H1 (cell line): ENCODE data around the gene LTC4S. TPM values are rescaled to one million over a fixed set of nuclear protein-coding genes. Genes with fewer than 3 reads are reported as not detected.

Source experiments
- CTCF ChIA-PET: fragments of 300-600 bp; sonication (Branson Sonifier 250); formaldehyde crosslinking; loops from one replicate; lab custom pipeline; 2021; ENCODE audit not compliant: partially characterized antibody; lab: Charles Lee
- POLR2A ChIA-PET: fragments of 300-600 bp; sonication (Branson Sonifier 250); formaldehyde crosslinking; loops from one replicate; lab custom pipeline; 2021; ENCODE audit warnings: inconsistent platforms; ENCODE audit not compliant: partially characterized antibody; lab: Charles Lee
- DNase-seq, 2 experiments: peaks; one replicate each; pipeline versions ENCODE4 v3.0.0 to v3.0.0-alpha.2; 2010 to 2022; ENCODE audit warnings: low spot score in 2 of 2, low read depth in 1 of 2, mixed read lengths in 1 of 2
- FAIRE-seq: peaks from 2 replicates; lab custom pipeline; 2011; peaks lifted over from hg19 to GRCh38; lab: Jason Lieb, UNC
- H2AFZ ChIP-seq: 2 replicates; pipeline ENCODE4 v1.8.1; 2012; ENCODE audit warnings: low read length, inconsistent platforms
- H2AK5ac ChIP-seq: 2 replicates; pipeline ENCODE4 v1.6.1; 2013; ENCODE audit warnings: low read depth, low read length
- H2BK120ac ChIP-seq: replicated peaks from 2 replicates; pipeline ENCODE3; 2013; ENCODE audit warnings: low read depth, low read length, inconsistent platforms
- H2BK12ac ChIP-seq: 2 replicates; pipeline ENCODE4 v1.6.1; 2013; ENCODE audit warnings: low read depth, low read length
- H2BK15ac ChIP-seq: 2 replicates; pipeline ENCODE4 v1.6.1; 2013; ENCODE audit warnings: low read length
- H2BK20ac ChIP-seq: 2 replicates; pipeline ENCODE4 v1.6.1; 2013; ENCODE audit warnings: low read length
- H2BK5ac ChIP-seq: 2 replicates; pipeline ENCODE4 v1.6.1; 2013; ENCODE audit warnings: low read depth, low read length
- H3K14ac ChIP-seq: 2 replicates; pipeline ENCODE4 v1.6.1; 2013; ENCODE audit warnings: inconsistent platforms; ENCODE audit not compliant: insufficient read length
- H3K18ac ChIP-seq: 2 replicates; pipeline ENCODE4 v1.6.1; 2013; ENCODE audit warnings: low read length; ENCODE audit errors: extremely low read depth
- H3K23ac ChIP-seq: 2 replicates; pipeline ENCODE4 v1.6.1; 2013; ENCODE audit warnings: inconsistent platforms; ENCODE audit not compliant: insufficient read length
- H3K23me2 ChIP-seq: 2 replicates; pipeline ENCODE4 v1.6.1; 2013; ENCODE audit warnings: low read depth, low read length
- H3K27ac ChIP-seq: 2 replicates; pipeline ENCODE4 v1.6.1; 2011; ENCODE audit warnings: low read depth, low read length, inconsistent platforms
- H3K27me3 ChIP-seq, 4 experiments: replicated peaks in 1 of 4; 1 replicate in 1 of 4; 2 replicates in 3 of 4; pipeline versions ENCODE4 v1.6.1 to v1.8.1; 2011 to 2013; ENCODE audit warnings: low read length in 3 of 4, mild to moderate bottlenecking in 3 of 4, inconsistent platforms in 2 of 4, mixed read lengths in 2 of 4, moderate library complexity in 1 of 4; ENCODE audit not compliant: control insufficient read depth in 3 of 4, insufficient read depth in 3 of 4; ENCODE audit errors: extremely low read depth in 1 of 4
- H3K36me3 ChIP-seq, 4 experiments: 2 replicates each; pipeline versions ENCODE4 v1.6.1 to v1.8.1; 2011 to 2013; ENCODE audit warnings: mild to moderate bottlenecking in 4 of 4, low read length in 3 of 4, moderate library complexity in 2 of 4, control low read depth in 1 of 4, inconsistent platforms in 1 of 4; ENCODE audit not compliant: insufficient read depth in 4 of 4, control insufficient read depth in 2 of 4
- H3K4ac ChIP-seq: replicated peaks from 2 replicates; pipeline ENCODE3; 2013; ENCODE audit warnings: low read length, low read depth, mixed read lengths, inconsistent platforms; ENCODE audit not compliant: insufficient read length
- H3K4me1 ChIP-seq, 4 experiments: replicated peaks in 1 of 4; 1 replicate in 1 of 4; 2 replicates in 3 of 4; pipeline versions ENCODE4 v1.6.1 to v1.8.1; 2011 to 2013; ENCODE audit warnings: low read length in 3 of 4, inconsistent platforms in 2 of 4, mixed read lengths in 1 of 4; ENCODE audit not compliant: insufficient read depth in 4 of 4, control insufficient read depth in 3 of 4
- H3K4me2 ChIP-seq, 2 experiments: 2 replicates each; pipeline versions ENCODE4 v1.6.1 to v1.8.1; 2011 to 2013; ENCODE audit warnings: low read depth in 2 of 2, low read length in 2 of 2, control low read depth in 1 of 2, inconsistent platforms in 1 of 2, mild to moderate bottlenecking in 1 of 2; ENCODE audit not compliant: insufficient read depth in 1 of 2
- H3K4me3 ChIP-seq, 4 experiments: fragments of 200-600, 300-600 bp in 1 of 4; sonication (generic), shearing (Covaris generic), sonication (Bioruptor Twin) in 1 of 4; 2 replicates each; pipeline versions ENCODE4 v1.5.1 to v1.8.1; 2011 to 2016; ENCODE audit warnings: low read length in 4 of 4, low read depth in 3 of 4, control low read depth in 2 of 4, inconsistent platforms in 2 of 4, mild to moderate bottlenecking in 2 of 4, mixed read lengths in 1 of 4, moderate library complexity in 1 of 4; ENCODE audit not compliant: insufficient read depth in 2 of 4; ENCODE audit errors: extremely low read depth in 1 of 4
- H3K56ac ChIP-seq: replicated peaks from 2 replicates; pipeline ENCODE3; 2013; ENCODE audit warnings: low read depth, mild to moderate bottlenecking, mixed read lengths, low read length, inconsistent platforms; ENCODE audit not compliant: insufficient read length
- H3K79me1 ChIP-seq: 2 replicates; pipeline ENCODE4 v1.6.1; 2013; ENCODE audit warnings: low read depth, low read length, control low read depth
- H3K79me2 ChIP-seq, 2 experiments: 2 replicates each; pipeline versions ENCODE4 v1.6.1 to v1.8.1; 2012 to 2013; ENCODE audit warnings: low read length in 2 of 2, mild to moderate bottlenecking in 2 of 2, inconsistent platforms in 1 of 2; ENCODE audit not compliant: insufficient read depth in 2 of 2, control insufficient read depth in 1 of 2
- H3K9ac ChIP-seq, 4 experiments: replicated peaks in 1 of 4; 1 replicate in 1 of 4; 2 replicates in 3 of 4; pipeline versions ENCODE4 v1.6.1 to v1.8.1; 2011 to 2013; ENCODE audit warnings: low read depth in 3 of 4, low read length in 3 of 4, control low read depth in 2 of 4, mild to moderate bottlenecking in 2 of 4, moderate library complexity in 2 of 4, inconsistent platforms in 1 of 4; ENCODE audit errors: extremely low read depth in 1 of 4
- H3K9me3 ChIP-seq, 2 experiments: 2 replicates each; pipeline versions ENCODE4 v1.6.1 to v1.8.1; 2012 to 2013; ENCODE audit warnings: mild to moderate bottlenecking in 2 of 2, moderate library complexity in 2 of 2, control low read depth in 1 of 2, inconsistent platforms in 1 of 2, low read depth in 1 of 2, low read length in 1 of 2, mixed read lengths in 1 of 2; ENCODE audit not compliant: insufficient read depth in 2 of 2
- H4K20me1 ChIP-seq, 2 experiments: replicated peaks in 1 of 2; 2 replicates each; pipeline versions ENCODE3 to v1.8.1; 2011 to 2013; ENCODE audit warnings: inconsistent platforms in 2 of 2, low read length in 2 of 2, mild to moderate bottlenecking in 1 of 2; ENCODE audit not compliant: insufficient read depth in 2 of 2, control insufficient read depth in 1 of 2
- H4K5ac ChIP-seq: 2 replicates; pipeline ENCODE4 v1.6.1; 2013; ENCODE audit warnings: low read length, low read depth, mixed read lengths, inconsistent platforms; ENCODE audit not compliant: insufficient read length
- H4K8ac ChIP-seq: 2 replicates; pipeline ENCODE4 v1.8.0; 2013; ENCODE audit warnings: mild to moderate bottlenecking, moderate library complexity, low read length, inconsistent platforms; ENCODE audit not compliant: insufficient read depth; ENCODE audit errors: extremely low read depth
- H4K91ac ChIP-seq: replicated peaks from 2 replicates; pipeline ENCODE3; 2013; ENCODE audit warnings: low read length, mixed read lengths, inconsistent platforms; ENCODE audit not compliant: insufficient read length
- ASH2L ChIP-seq: fragments of 200-600, 300-600 bp; sonication (generic); IDR thresholded peaks from one replicate; pipeline ENCODE4 v1.7.1; 2017; ENCODE audit warnings: low read length
- CREB1 ChIP-seq: IDR thresholded peaks from 2 replicates; pipeline ENCODE4 v1.6.1; 2012; ENCODE audit warnings: inconsistent platforms
- E2F6 ChIP-seq: IDR thresholded peaks from 2 replicates; pipeline ENCODE4 v1.6.1; 2012; ENCODE audit warnings: inconsistent platforms
- EZH2 ChIP-seq: fragments of 200-600 bp; sonication (generic); IDR thresholded peaks from 2 replicates; pipeline ENCODE4 v1.7.1; 2012; ENCODE audit warnings: low read depth, mild to moderate bottlenecking, moderate library complexity, low read length, inconsistent platforms; ENCODE audit not compliant: severe bottlenecking
- GTF2F1 ChIP-seq: IDR thresholded peaks from 2 replicates; pipeline ENCODE4 v1.6.1; 2012; ENCODE audit warnings: low read depth, low read length, improper control_type of control experiment, borderline replicate concordance
- KDM1A ChIP-seq: fragments of 200-600, 300-600 bp; sonication (generic); IDR thresholded peaks from 2 replicates; pipeline ENCODE4 v1.7.1; 2016; ENCODE audit warnings: mild to moderate bottlenecking, low read length, borderline replicate concordance
- MAX ChIP-seq: IDR thresholded peaks from 2 replicates; pipeline ENCODE4 v1.6.1; 2012; ENCODE audit warnings: inconsistent platforms
- RNF2 ChIP-seq: fragments of 200-900, 300-1000 bp; sonication (generic); IDR thresholded peaks from 2 replicates; pipeline ENCODE4 v1.7.1; 2016; ENCODE audit warnings: borderline replicate concordance, low read depth, mild to moderate bottlenecking, antibody characterized with exemption, low read length; ENCODE audit not compliant: poor library complexity, severe bottlenecking; ENCODE audit errors: missing control alignments
- RXRA ChIP-seq: IDR thresholded peaks from 2 replicates; pipeline ENCODE4 v1.6.1; 2011; ENCODE audit warnings: low read depth, mild to moderate bottlenecking, low read length, moderate library complexity; ENCODE audit not compliant: insufficient read depth
- SIX5 ChIP-seq: IDR thresholded peaks from 2 replicates; pipeline ENCODE4 v1.6.1; 2011; ENCODE audit warnings: mild to moderate bottlenecking, low read depth, low read length
- WGBS, 2 experiments: shearing (Covaris generic) in 1 of 2; methylation state at CpG; one replicate each; pipeline versions ENCODE4 v1.1.6 to v1.1.7; 2013 to 2015; ENCODE audit warnings: low lambda C conversion rate in 2 of 2, mixed read lengths in 2 of 2, inconsistent platforms in 1 of 2, low coverage in 1 of 2, missing lambda C conversion rate in 1 of 2; ENCODE audit not compliant: insufficient replicate concordance in 2 of 2, insufficient coverage in 1 of 2, insufficient read length in 1 of 2; ENCODE audit errors: extremely low coverage in 1 of 2, missing lambda C conversion rate in 1 of 2; 5-methylcytosine and 5-hydroxymethylcytosine counted together
- polyA plus RNA-seq, 7 experiments: library from polyadenylated mRNA; depleted of rRNA in 3 of 7; stranded (reverse) in 5 of 7; unstranded in 2 of 7; fragments of >200 nt in 5 of 7; fragments of 200-250 nt in 2 of 7; gene quantifications; 1 replicate in 5 of 7; 2 replicates in 1 of 7; 4 replicates in 1 of 7; pipeline versions ENCODE4 v1.2.1 to v1.2.3, GENCODE V29; 2011 to 2013; ENCODE audit warnings: missing spikeins in 2 of 7, mixed read lengths in 2 of 7
- total RNA-seq: library from RNA; stranded (reverse); fragmentation: NEBNext Ultra II Directional; extraction: Animal tissue kit (Norgen Biotek cat#: 25700); gene quantifications from 2 replicates; pipeline ENCODE4 v1.2.1, GENCODE V29; 2021

The LTC4S gene
- total and polyA plus RNA-seq, 2 of the 8 experiments (the other 6 are each of a cell fraction or from before 2014, with no cell fraction given): 2.2 to 3.7 TPM

DNA sequence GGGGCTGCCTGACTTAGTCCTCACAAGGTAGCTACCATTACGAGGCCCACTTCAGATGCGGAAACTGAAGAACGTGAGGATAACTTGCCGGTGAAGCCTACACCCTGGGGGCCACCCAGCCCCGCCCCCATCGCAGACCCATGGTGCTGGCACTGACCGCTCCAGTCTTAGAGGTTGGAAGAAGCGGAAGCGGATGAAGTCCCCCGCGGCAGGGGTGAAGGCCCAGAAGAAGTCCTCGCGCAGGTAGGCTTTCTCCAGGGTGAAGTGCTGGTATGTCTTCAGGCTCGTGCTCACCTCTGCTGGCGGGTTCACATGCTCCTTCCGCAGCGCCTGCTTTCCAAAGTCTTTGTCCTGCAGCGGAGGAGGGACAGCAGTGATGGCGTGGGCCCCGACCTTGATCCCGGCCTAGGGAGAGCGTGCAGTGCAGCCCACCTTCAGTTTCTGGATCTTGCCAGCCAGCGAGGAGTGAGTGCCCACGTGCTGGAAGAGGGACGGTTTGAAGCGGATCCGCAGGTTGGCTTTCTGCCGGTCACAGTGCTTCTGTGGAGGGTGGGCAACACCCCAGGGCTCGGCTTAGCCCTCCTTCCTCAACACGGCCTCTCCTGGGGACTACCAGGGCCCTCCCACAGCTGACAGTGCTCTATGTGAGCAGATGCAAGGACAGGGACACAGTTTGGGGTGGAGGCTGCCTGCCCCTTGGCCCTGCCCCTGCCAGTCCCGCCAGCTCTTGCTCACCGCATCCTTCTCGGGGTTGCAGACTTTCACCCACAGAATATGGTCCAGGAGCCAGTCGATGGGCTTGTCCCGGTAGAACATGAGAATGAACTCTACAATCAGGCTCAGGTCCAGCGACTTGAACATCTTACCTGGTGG, 5.2 kb downstream of the LTC4S start:
- no peak overlapping the region for H4K5ac ChIP-seq
- no peak overlapping the region for H3K18ac ChIP-seq
- no peak overlapping the region for H2BK120ac ChIP-seq
- H3K4me3 ChIP-seq: no peak overlapping the region
- peaks cover 7% of the 10 kb centered on the region for H3K23me2 ChIP-seq
- H3K14ac ChIP-seq: no peak overlapping the region
- H2BK15ac ChIP-seq: no peak overlapping the region
- POLR2A ChIA-PET: interaction anchor here (0.8 to 16.9 kb wide), 7 partner anchors 8 to 118 kb away, joined by 3 to 207 read pairs (median 4); partner anchors contain the start of genes CBY3, MGAT4B and SQSTM1
- no peaks in the 10 kb centered on the region for H3K9me3 ChIP-seq
- H2BK5ac ChIP-seq: no peak overlapping the region; the same call in 1 of the 2 replicates
- no peak overlapping the region for H3K27ac ChIP-seq
- H4K91ac ChIP-seq: no peak overlapping the region
- H3K79me2 ChIP-seq: peaks cover 0 to 5% of the 10 kb centered on the region in 2 experiments; a peak in 2 of 4 replicates
- DNase-seq: no peak
- H2AFZ ChIP-seq: no peak overlapping the region
- H4K20me1 ChIP-seq: peaks cover 12 to 24% of the 10 kb centered on the region in 2 experiments
- H2BK12ac ChIP-seq: no peak overlapping the region
- H3K36me3 ChIP-seq: peaks cover 12 to 31% (median 27%) of the 10 kb centered on the region in 4 experiments
- H3K56ac ChIP-seq: no peak overlapping the region
- H3K79me1 ChIP-seq: peaks cover 3% of the 10 kb centered on the region; the same call in 1 of the 2 replicates
- H2BK20ac ChIP-seq: no peak overlapping the region
- peaks cover 0 to 31% (median 30%) of the 10 kb centered on the region in 4 experiments; a peak in 6 of 7 replicates for H3K4me1 ChIP-seq
- peaks cover 0 to 2% (median 0%) of the 10 kb centered on the region in 4 experiments; a peak in 1 of 7 replicates for H3K27me3 ChIP-seq
- H2AK5ac ChIP-seq: no peak overlapping the region
- H3K4me2 ChIP-seq: no peak overlapping the region
- H3K4ac ChIP-seq: no peak overlapping the region
- no peak overlapping the region for H3K23ac ChIP-seq
- FAIRE-seq: no peak
- no peak overlapping the region for H3K9ac ChIP-seq
- CTCF ChIA-PET: interaction anchor here (0.5 to 2.4 kb wide), 5 partner anchors 8 to 135 kb away, joined by 3 to 6 read pairs (median 5); partner anchors contain the start of gene SQSTM1
- 94% methylated on average over 36 of the region's 36 CpGs; no CpG with 5 or more reads in 1 of the 2 experiments for WGBS, 2 experiments
- no peak overlapping the region for H4K8ac ChIP-seq
- TF ChIP-seq RNF2: no peak
- no peak for TF ChIP-seq RXRA
- no peak for TF ChIP-seq E2F6
- no peak for TF ChIP-seq ASH2L
- no peak for TF ChIP-seq KDM1A
- no peak for TF ChIP-seq EZH2
- no peak for TF ChIP-seq GTF2F1
- TF ChIP-seq CREB1: no peak
- no peak for TF ChIP-seq MAX
- TF ChIP-seq SIX5: no peak
